AG09319 (cell line): ENCODE data around the gene PIK3R5.

ENCODE experiments used
- DNase-seq: peaks from one replicate; pipeline ENCODE4 v3.0.0-alpha.2; 2010; ENCODE audit warnings: low read depth; ENCODE audit errors: extremely low read depth
- TF ChIP-seq, protein P1 (sequence below): IDR thresholded peaks from 2 replicates; pipeline ENCODE4 v1.5.1; 2011; ENCODE audit warnings: low read depth, mild to moderate bottlenecking, inconsistent platforms, low read length, moderate library complexity

Gene PIK3R5

GRCh38 chr17:8894673-8895578 is 70.6 kb downstream of the PIK3R5 start:
- TF ChIP-seq, protein P1, sequence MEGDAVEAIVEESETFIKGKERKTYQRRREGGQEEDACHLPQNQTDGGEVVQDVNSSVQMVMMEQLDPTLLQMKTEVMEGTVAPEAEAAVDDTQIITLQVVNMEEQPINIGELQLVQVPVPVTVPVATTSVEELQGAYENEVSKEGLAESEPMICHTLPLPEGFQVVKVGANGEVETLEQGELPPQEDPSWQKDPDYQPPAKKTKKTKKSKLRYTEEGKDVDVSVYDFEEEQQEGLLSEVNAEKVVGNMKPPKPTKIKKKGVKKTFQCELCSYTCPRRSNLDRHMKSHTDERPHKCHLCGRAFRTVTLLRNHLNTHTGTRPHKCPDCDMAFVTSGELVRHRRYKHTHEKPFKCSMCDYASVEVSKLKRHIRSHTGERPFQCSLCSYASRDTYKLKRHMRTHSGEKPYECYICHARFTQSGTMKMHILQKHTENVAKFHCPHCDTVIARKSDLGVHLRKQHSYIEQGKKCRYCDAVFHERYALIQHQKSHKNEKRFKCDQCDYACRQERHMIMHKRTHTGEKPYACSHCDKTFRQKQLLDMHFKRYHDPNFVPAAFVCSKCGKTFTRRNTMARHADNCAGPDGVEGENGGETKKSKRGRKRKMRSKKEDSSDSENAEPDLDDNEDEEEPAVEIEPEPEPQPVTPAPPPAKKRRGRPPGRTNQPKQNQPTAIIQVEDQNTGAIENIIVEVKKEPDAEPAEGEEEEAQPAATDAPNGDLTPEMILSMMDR = peak; percentile 78
- peak; percentile 20 for DNase-seq

- no peak for DNase-seq
- TF ChIP-seq, protein P1 = no peak
These were observed 71.3 kb downstream of the PIK3R5 start for GRCh38 chr17:8894202-8894671.

DNA sequence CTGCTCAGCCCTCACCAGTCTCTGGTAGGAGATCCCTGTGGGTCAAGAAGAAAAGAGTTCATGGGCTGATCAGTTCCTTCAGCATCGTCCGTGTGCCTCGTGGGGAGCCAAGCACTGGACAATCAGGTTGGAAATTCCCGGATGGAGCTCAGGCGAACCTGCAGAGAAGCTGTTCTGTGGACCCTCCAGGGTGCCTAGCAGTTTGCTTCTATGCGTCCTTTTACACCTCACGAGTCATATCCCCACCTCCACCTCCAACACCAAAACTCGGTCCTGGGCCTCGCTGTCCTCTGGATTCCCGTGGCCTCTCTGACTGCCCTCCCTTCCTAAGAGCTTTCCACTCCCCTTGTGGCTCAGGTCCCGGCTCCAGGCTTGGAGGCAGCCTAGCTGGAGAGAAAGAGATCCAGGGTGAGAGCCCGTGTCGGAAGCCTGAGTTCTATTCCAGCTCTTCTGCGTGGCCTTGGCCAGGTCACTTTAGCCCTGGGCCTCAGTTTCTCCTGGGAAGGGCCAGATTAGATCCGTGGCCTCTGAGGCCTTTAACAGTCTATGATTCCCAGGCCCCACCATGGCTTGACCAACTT is 71.8 kb downstream of the PIK3R5 start:
- no peak for DNase-seq
- TF ChIP-seq, protein P1 = no peak

GRCh38 chr17:8893059-8893458 is 72.4 kb downstream of the PIK3R5 start:
- TF ChIP-seq, protein P1 = no peak
- no peak for DNase-seq

DNA sequence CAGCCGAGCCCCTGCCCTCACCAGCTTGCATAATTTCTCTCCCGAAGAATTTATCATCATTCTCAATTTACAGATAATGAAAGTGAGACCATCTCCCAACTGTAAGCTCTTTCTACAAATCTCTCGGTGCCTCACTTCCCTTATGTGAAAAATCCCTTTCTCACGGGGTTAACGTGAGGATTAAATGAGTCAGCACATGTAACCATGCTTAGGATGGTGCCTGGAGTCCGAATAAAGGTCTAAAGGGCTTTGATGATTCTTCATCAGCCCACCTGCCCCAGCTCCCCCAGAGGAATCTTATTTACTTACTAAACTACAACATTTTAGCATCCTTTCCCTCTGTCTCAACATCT is 73.2 kb downstream of the PIK3R5 start:
- TF ChIP-seq, protein P1 = no peak
- DNase-seq = no peak

GRCh38 chr17:8890671-8891070 is 74.8 kb downstream of the PIK3R5 start:
- TF ChIP-seq, protein P1 = no peak
- no peak for DNase-seq
